HepG2 (cell line): ENCODE data around the gene PHF5A. TPM values are rescaled to one million over a fixed set of nuclear protein-coding genes. Genes with fewer than 3 reads are reported as not detected.
A peak's percentile ranks its signal among the peaks of the same experiment; 100 is the strongest.

ENCODE experiments used
- BCLAF1 ChIP-seq: fragments of 450-650 bp; IDR thresholded peaks from 2 replicates; pipeline ENCODE4 v1.6.1; 2017; ENCODE audit warnings: mild to moderate bottlenecking
- DPF2 ChIP-seq: sonication (generic); formaldehyde crosslinking; IDR thresholded peaks from 2 replicates; pipeline ENCODE4 v1.4.0; 2020; ENCODE audit warnings: mild to moderate bottlenecking, low read depth, missing genetic modification reagents, borderline replicate concordance
- KLF15 ChIP-seq: sonication (generic); formaldehyde crosslinking; IDR thresholded peaks from 2 replicates; pipeline ENCODE4 v1.8.1; 2023; ENCODE audit warnings: borderline replicate concordance, mild to moderate bottlenecking, inconsistent platforms, missing genetic modification reagents, mixed read lengths
- PHF8 ChIP-seq: sonication (generic); formaldehyde crosslinking; IDR thresholded peaks from 2 replicates; pipeline ENCODE4 v1.5.0; 2020; ENCODE audit warnings: missing genetic modification reagents
- REL ChIP-seq: sonication (generic); formaldehyde crosslinking; conservative IDR thresholded peaks from 2 replicates; pipeline ENCODE4 v1.8.0; 2022; ENCODE audit warnings: mild to moderate bottlenecking, missing genetic modification reagents, moderate library complexity
- SIX4 ChIP-seq: sonication (generic); formaldehyde crosslinking; IDR thresholded peaks from 2 replicates; pipeline ENCODE4 v1.4.0; 2020; ENCODE audit warnings: missing genetic modification reagents
- ZFP41 ChIP-seq: sonication (generic); formaldehyde crosslinking; IDR thresholded peaks from 2 replicates; pipeline ENCODE4 v1.4.0; 2020; ENCODE audit warnings: mild to moderate bottlenecking, missing genetic modification reagents, borderline replicate concordance
- ZNF17 ChIP-seq: sonication (generic); formaldehyde crosslinking; IDR thresholded peaks from 2 replicates; pipeline ENCODE4 v1.5.0; 2020; ENCODE audit warnings: mild to moderate bottlenecking, missing genetic modification reagents
- ZNF382 ChIP-seq: sonication (generic); formaldehyde crosslinking; IDR thresholded peaks from 2 replicates; pipeline ENCODE4 v1.5.0; 2020; ENCODE audit warnings: missing genetic modification reagents, mild to moderate bottlenecking, borderline replicate concordance
- ZNF546 ChIP-seq: sonication (generic); formaldehyde crosslinking; conservative IDR thresholded peaks from 2 replicates; pipeline ENCODE4 v1.8.1; 2023; ENCODE audit warnings: mild to moderate bottlenecking, missing genetic modification reagents
- ZNF564 ChIP-seq: sonication (generic); formaldehyde crosslinking; IDR thresholded peaks from 2 replicates; pipeline ENCODE4 v1.8.1; 2023; ENCODE audit warnings: mild to moderate bottlenecking, missing genetic modification reagents
- ZNF580 ChIP-seq: IDR thresholded peaks from 2 replicates; pipeline ENCODE4 v1.6.1; 2016; ENCODE audit warnings: low read depth, borderline replicate concordance
- ZNF740 ChIP-seq: sonication (generic); formaldehyde crosslinking; IDR thresholded peaks from 2 replicates; pipeline ENCODE4 v1.4.0; 2020; ENCODE audit warnings: missing genetic modification reagents
- ZNF75D ChIP-seq: sonication (generic); formaldehyde crosslinking; IDR thresholded peaks from 2 replicates; pipeline ENCODE4 v1.8.1; 2023; ENCODE audit warnings: missing genetic modification reagents, mild to moderate bottlenecking, borderline replicate concordance
- ZZZ3 ChIP-seq: sonication (generic); formaldehyde crosslinking; IDR thresholded peaks from 2 replicates; pipeline ENCODE4 v1.4.0; 2020; ENCODE audit warnings: missing genetic modification reagents, mild to moderate bottlenecking, borderline replicate concordance
- polyA plus RNA-seq, 8 experiments: library from polyadenylated mRNA; depleted of rRNA in 3 of 8; stranded (reverse) in 7 of 8; unstranded in 1 of 8; fragments of >200 nt; fragmentation: Illumina TruSeq in 4 of 8; extraction: Trizol in 4 of 8; gene quantifications; 2 replicates each; pipeline versions ENCODE4 v1.2.1 to v1.2.3, GENCODE V29; 2011 to 2016; ENCODE audit warnings: low read depth in 4 of 8, missing spikeins in 1 of 8, mixed read lengths in 1 of 8; ENCODE audit not compliant: insufficient read depth in 1 of 8
- total RNA-seq, 5 experiments: library from RNA; depleted of rRNA; stranded (reverse); fragments of >200 nt; fragmentation: Illumina TruSeq; extraction: Trizol; gene quantifications; 2 replicates each; pipeline ENCODE4 v1.2.3, GENCODE V29; 2016; ENCODE audit warnings: low read depth in 1 of 5
- TF ChIP-seq, protein P1 (sequence below): IDR thresholded peaks from 2 replicates; pipeline ENCODE4 v1.6.1; 2016; ENCODE audit warnings: control low read depth
- TF ChIP-seq, protein P2 (sequence below): IDR thresholded peaks from 2 replicates; pipeline ENCODE4 v1.6.1; 2016; ENCODE audit warnings: low read depth

Gene PHF5A
- total and polyA plus RNA-seq, 2 of the 13 experiments (the other 11 are each of a cell fraction or from before 2014, with no cell fraction given): 56.6 to 105 TPM

DNA sequence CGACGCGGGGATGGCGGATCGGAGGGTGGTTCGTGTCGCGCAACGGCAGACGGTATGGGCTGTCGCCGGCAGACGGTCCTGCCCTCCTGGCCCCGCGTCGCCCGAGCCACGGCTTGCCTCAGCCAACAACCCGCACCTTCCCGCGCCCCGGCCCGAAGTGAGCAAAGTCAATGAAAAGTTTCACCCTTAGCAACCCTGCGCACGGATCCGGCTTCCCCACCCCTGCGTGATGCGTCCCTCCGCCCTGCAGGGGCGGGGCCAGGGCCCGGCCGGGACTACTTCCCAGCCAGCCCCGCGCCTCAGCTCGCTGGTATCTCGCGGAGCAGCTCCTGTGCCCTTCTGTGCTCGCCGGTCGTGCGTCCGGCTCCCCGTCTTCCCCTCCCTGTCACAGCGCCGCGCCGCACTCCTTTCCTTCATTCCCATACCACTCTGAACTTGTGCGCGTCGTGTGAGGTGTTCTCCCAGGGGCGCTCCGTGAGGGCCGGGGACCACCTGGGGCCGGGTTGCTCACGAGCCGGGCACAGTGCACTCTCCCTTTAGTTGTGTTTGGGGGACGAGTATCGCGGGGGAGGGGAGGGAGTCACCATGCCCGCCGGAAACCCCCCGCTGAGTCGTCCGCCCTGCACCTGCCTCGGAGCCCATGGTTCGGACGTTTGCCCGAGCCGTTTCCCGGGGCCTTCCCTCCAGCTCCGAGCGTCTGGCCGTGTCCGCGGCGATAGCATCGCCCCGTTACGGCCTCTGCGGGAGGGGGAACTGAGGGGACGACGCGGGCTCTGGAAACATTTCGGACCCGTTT, 21.7 kb downstream of the PHF5A start, which contains the start of gene TOB2 (continued):
- peak; percentile 91 for TF ChIP-seq PHF8 (CRISPR knock-in tag)
- TF ChIP-seq ZNF546 (CRISPR knock-in tag): 0 out of 2 replicates have a peak, but pooled peaks have one; percentile 66
- TF ChIP-seq ZZZ3: peak; percentile 83; the same call in 1 of the 2 replicates
- peak; percentile 68 for TF ChIP-seq SIX4 (CRISPR knock-in tag)
- TF ChIP-seq ZNF17: peak; percentile 37; the same call in 1 of the 2 replicates
- peak; percentile 85 for TF ChIP-seq KLF15 (CRISPR knock-in tag)
- TF ChIP-seq ZNF75D (CRISPR knock-in tag): peak; percentile 86; the same call in 1 of the 2 replicates
- peak; percentile 85; the same call in 1 of the 2 replicates for TF ChIP-seq ZNF740 (CRISPR knock-in tag)
- TF ChIP-seq DPF2: peak; percentile 51; the same call in 1 of the 2 replicates
- TF ChIP-seq BCLAF1: no peak
- TF ChIP-seq, protein P1, sequence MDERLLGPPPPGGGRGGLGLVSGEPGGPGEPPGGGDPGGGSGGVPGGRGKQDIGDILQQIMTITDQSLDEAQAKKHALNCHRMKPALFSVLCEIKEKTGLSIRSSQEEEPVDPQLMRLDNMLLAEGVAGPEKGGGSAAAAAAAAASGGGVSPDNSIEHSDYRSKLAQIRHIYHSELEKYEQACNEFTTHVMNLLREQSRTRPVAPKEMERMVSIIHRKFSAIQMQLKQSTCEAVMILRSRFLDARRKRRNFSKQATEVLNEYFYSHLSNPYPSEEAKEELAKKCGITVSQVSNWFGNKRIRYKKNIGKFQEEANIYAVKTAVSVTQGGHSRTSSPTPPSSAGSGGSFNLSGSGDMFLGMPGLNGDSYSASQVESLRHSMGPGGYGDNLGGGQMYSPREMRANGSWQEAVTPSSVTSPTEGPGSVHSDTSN (CRISPR knock-in tag): no peak
- TF ChIP-seq REL: peak; percentile 92
- TF ChIP-seq, protein P2, sequence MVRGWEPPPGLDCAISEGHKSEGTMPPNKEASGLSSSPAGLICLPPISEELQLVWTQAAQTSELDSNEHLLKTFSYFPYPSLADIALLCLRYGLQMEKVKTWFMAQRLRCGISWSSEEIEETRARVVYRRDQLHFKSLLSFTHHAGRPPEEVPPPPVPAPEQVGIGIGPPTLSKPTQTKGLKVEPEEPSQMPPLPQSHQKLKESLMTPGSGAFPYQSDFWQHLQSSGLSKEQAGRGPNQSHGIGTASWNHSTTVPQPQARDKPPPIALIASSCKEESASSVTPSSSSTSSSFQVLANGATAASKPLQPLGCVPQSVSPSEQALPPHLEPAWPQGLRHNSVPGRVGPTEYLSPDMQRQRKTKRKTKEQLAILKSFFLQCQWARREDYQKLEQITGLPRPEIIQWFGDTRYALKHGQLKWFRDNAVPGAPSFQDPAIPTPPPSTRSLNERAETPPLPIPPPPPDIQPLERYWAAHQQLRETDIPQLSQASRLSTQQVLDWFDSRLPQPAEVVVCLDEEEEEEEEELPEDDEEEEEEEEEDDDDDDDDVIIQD (CRISPR knock-in tag): peak; percentile 49; the same call in 1 of the 2 replicates
- peak; percentile 99 for TF ChIP-seq ZNF580
- TF ChIP-seq ZNF564 (CRISPR knock-in tag): peak; percentile 92
- no peak for TF ChIP-seq ZNF382 (CRISPR knock-in tag)
- TF ChIP-seq ZFP41 (CRISPR knock-in tag): peak; percentile 53; the same call in 1 of the 2 replicates
